RWPE1 (cell line): ENCODE measurements around the gene NPIPB6.
A peak's percentile ranks its signal among the peaks of the same experiment; 100 is the strongest.
"Not testable (repeated sequence)": the region's sequence is repeated elsewhere in the genome, so short reads cannot be mapped to it uniquely, and the experiment has no call there.

Experiments
- CTCF ChIA-PET: fragments of 350-600 bp; sonication (Branson Sonifier 250); formaldehyde crosslinking; extraction: SDS; loops from one replicate; lab custom pipeline; 2021; lab: Yijun Ruan, JAX
- POLR2A ChIA-PET: fragments of 400-600 bp; formaldehyde crosslinking; extraction: SDS; loops from one replicate; lab custom pipeline; 2020; ENCODE audit warnings: antibody characterized with exemption; ENCODE audit not compliant: low non-redundant PET; lab: Yijun Ruan, JAX
- DNase-seq: peaks from one replicate; pipeline ENCODE4 v3.0.0; 2012; ENCODE audit warnings: low spot score
- H3K27ac ChIP-seq: fragments of 450-650 bp; 2 replicates; pipeline ENCODE4 v1.5.1; 2017

The NPIPB6 gene

DNA sequence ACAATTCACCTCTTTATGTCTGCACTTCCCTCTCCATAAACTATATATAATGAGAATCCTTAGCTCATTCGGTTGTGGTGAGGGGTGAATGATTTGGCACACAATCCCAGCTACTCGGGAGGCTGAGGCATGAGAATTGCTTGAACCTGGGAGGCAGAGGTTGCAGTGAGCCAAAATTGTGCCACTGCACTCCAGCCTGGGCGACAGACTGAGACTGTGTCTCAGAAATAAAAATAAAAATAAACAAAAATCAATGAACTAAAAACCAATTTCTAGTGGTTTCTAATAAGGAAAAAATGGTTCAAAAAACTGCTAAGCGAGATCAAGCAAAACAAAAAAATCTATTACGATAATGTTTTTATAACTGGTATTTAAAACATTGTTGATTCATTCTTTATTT lies at the start of gene NPIPB6:
NPIPB6 (minus strand) TSS at position 101 of the 400 bp plus-strand sequence. CDS start 686 bp downstream, outside the sequence.
- POLR2A ChIA-PET, DNase-seq, CTCF ChIA-PET: not testable (repeated sequence)
- peak within 1 kb of the TSS; percentile 55; the same call in 1 of the 2 replicates for H3K27ac ChIP-seq

GRCh38 chr16:28403220-28404072 lies 40.1 kb upstream of the NPIPB6 start, which contains the start of gene EIF3CL:
Gene EIF3CL, minus strand, starts transcription at chr16:28403841. Its CDS starts 223 bp downstream, at chr16:28403618.
- DNase-seq, CTCF ChIA-PET, POLR2A ChIA-PET, H3K27ac ChIP-seq: not testable (repeated sequence)

DNA sequence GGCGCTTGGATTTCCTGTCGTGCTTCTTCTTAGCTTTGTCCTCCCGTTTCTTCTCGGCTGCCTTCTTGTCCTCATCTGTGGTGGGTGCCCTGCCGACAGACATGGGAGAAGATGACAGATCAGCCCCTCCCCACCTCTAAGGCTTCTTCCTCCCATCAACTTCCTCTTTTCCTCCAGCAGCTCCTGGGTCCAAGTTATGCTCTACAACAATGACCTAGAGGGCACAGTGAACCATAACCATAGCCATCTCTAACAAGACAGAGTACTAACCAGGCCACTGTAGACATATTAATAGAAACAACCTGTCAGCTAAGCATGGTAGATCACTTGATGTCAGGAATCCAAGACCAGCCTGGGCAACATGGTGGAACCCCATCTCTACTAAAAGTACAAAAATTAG lies 28.7 kb upstream of the NPIPB6 start:
- DNase-seq, POLR2A ChIA-PET, H3K27ac ChIP-seq, CTCF ChIA-PET: not testable (repeated sequence)

DNA sequence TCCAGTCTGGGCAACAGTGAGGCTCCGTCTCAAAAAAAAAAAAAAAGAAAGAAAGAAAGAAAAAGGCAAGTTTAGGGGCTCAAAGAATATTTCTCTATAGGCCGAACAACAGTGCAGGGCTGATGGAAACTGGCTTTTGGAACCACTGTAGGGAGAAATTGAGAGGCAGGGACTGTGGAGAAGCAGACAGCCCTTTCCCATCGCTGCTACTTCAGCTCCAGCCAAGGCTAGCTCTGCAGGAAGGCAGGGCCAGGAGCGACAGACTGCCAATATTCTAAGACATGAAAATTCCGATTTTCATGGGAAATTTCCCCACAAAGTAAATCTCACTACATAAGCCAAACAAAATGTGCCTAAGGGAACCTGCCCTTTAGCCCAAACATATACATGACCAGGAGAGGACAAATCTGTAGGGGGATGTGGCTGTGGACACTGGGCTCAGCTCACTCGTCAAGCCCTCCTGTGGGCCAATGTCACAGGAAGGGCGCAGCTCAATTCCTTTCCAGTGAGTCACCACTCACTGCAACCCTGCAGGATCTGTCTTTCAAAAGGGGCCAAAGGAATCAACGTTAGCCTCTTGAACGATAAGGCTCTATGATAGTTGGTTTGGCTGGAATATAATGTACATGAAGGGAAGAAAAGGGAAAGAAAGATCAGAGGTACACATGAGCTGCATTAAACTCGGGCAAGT lies 19.0 kb upstream of the NPIPB6 start:
- CTCF ChIA-PET, H3K27ac ChIP-seq, DNase-seq, POLR2A ChIA-PET: not testable (repeated sequence)

DNA sequence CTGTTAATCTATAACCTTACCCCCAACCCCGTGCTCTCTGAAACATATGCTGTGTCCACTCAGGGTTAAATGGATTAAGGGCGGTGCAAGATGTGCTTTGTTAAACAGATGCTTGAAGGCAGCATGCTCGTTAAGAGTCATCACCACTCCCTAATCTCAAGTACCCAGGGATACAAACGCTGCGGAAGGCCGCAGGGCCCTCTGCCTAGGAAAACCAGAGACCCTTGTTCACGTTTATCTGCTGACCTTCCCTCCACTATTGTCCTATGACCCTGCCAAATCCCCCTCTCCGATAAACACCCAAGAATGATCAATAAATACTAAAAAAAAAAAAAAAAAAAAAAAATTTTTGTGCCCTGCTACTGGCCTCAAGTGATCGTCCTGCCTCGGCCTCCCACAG lies 14.5 kb upstream of the NPIPB6 start:
- CTCF ChIA-PET, POLR2A ChIA-PET, DNase-seq, H3K27ac ChIP-seq: not testable (repeated sequence)

DNA sequence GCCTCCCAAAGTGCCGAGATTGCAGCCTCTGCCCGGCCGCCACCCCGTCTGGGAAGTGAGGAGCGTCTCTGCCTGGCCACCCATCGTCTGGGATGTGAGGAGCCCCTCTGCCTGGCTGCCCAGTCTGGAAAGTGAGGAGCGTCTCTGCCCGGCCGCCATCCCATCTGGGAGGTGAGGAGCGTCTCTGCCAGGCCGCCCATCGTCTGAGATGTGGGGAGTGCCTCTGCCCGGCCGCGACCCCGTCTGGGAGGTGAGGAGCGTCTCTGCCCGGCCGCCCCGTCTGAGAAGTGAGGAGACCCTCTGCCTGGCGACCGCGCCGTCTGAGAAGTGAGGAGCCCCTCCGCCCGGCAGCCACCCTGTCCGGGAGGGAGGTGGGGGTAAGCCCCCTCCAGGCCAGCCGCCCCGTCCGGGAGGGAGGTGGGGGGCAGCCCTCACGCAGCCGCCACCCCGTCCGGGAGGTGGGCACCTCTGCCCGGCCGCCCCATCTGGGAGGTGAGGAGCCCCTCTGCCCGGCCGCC lies 13.9 kb upstream of the NPIPB6 start:
- DNase-seq, H3K27ac ChIP-seq, POLR2A ChIA-PET, CTCF ChIA-PET: not testable (repeated sequence)

DNA sequence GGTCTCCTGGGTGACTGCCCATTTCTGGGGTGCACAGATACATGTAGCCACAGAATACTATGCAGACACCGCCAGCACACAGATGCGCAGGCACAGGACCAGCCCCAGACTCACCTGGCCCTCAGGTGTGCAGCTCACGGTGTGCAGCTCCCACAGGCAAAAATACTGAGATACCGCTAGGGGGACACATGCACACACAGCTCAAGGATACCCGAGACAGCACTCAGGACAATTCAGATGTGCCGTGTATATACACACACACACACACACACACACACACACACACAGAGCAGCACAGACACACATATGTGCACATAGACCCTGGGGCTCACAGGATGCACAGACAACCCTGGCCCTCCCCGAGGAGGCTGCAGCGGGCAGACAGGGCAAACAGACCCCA lies 11.8 kb upstream of the NPIPB6 start:
- H3K27ac ChIP-seq, DNase-seq, POLR2A ChIA-PET, CTCF ChIA-PET: not testable (repeated sequence)

DNA sequence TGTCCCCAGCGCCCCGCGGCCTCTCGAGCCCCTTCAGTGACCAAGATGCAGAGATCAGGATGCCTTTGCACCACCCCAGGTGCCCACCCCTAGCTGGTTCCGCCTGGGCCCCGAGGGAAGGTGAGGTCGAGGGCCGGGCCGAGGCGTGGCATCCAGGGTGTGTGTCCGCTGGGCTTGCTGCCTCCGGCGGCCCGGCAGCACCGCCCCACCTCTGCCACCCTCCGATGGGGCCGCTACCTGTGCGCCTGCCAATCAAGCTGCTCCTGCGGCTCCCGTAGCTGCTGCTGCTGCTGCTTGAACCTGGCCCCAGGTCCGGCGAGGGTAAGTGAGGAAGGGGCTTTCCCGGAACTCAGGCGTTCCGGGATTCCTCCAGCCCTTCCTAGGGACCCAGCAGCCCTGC lies 11.0 kb upstream of the NPIPB6 start:
- POLR2A ChIA-PET, CTCF ChIA-PET, DNase-seq, H3K27ac ChIP-seq: not testable (repeated sequence)

DNA sequence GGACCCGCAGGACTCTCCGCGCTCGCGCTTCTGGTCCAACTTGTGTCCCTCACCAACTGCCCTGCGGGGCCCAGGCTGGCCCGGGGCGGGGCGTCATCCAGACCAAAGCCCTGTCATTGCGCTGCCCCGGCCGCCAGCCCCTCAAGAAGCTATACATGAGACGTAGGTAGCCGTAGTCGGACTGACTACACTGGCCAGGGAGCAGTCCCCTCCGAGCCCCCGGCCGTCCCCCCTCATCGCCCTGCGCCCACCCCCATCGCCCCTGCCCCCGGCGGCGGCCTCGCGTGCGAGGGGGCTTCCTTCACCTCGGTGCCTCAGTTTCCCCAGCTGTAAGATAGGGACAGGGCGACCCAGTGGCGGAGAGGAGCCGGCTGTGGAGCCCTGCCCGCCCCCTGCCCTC lies 4.6 kb upstream of the NPIPB6 start:
- H3K27ac ChIP-seq, POLR2A ChIA-PET, DNase-seq, CTCF ChIA-PET: not testable (repeated sequence)

- POLR2A ChIA-PET, H3K27ac ChIP-seq, DNase-seq, CTCF ChIA-PET: not testable (repeated sequence)
Observed at GRCh38 chr16:28364268-28365173, 1.2 kb upstream of the NPIPB6 start.

DNA sequence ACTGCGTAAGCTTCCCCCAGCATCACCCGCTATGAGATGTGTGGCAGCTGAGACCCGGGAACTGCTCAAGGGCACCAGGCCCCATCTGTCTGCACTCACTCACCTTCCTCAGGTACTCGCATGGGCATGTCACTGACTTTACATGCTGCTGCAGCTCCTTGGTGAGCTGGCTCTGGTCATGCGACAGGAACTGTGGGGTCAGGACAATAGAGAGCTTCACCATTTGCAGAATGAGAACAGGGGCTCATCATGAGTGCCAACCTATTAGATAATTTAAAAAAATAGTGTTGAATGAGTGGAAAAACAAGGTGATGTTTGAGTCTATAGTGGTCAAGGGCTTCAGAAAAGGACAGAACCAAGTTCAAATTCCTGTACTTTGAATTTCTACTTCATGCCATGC lies 708 bp downstream of the NPIPB6 start:
- DNase-seq, CTCF ChIA-PET, POLR2A ChIA-PET: not testable (repeated sequence)
- peak overlapping the region; percentile 55; the same call in 1 of the 2 replicates for H3K27ac ChIP-seq

DNA sequence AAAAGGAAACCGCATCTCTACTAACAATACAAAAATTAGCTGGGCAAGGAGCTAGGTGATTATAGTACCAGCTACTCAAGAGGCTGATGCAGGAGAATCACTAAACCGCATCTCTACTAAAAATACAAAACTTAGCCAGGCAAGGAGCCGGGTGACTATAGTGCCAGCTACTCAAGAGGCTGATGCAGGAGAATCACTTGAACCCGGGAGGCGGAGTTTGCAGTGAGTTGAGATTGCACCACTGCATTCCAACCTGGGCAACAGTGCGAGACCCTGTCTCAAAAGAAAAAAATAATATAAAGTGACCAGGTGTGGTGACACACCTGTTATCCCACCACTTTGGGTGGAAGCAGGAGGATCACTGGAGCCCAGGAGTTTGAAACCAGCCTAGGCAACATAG lies 25.1 kb downstream of the NPIPB6 start:
- DNase-seq, H3K27ac ChIP-seq, POLR2A ChIA-PET, CTCF ChIA-PET: not testable (repeated sequence)

GRCh38 chr16:28336940-28337710 lies 26.2 kb downstream of the NPIPB6 start:
- H3K27ac ChIP-seq, CTCF ChIA-PET, POLR2A ChIA-PET, DNase-seq: not testable (repeated sequence)

DNA sequence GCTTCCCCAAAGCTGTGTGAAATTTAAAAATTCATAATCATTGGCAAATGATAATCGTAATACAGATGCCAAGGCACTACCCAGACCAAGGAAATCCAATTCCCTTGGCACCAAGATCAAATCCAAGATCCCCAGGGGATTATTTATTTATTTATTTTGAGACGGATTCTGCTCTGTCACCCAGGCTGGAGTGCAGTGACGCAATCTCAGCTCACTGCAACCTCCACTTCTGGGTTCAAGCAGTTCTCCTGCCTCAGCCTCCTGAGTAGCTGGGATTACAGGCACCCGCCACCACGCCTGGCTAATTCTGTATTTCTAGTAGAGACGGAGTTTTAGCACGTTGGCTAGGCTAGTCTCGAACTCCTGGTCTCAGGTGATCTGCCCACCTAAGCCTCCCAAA lies 27.6 kb downstream of the NPIPB6 start:
- H3K27ac ChIP-seq, DNase-seq, POLR2A ChIA-PET, CTCF ChIA-PET: not testable (repeated sequence)

GRCh38 chr16:28332632-28333031 lies 30.7 kb downstream of the NPIPB6 start:
- DNase-seq, POLR2A ChIA-PET, CTCF ChIA-PET, H3K27ac ChIP-seq: not testable (repeated sequence)

DNA sequence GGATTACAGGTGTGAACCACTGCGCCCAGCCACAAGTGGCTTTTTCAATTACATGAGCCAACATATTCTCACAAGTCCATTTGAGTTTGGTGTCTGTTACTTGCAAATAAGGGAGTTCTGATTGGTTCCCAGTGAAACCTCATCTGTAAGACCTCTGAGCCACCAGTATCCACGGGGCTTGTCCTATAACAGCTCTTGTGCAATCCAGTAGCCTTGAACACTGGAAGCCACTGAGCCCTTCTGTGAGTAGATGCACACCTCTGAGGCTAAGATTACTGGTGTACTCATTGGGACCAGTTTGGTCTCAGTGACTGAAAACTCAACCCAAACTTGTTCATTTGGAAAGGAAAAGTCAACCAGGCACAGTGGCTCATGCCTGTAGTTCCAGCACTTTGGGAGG lies 32.3 kb downstream of the NPIPB6 start:
- H3K27ac ChIP-seq, POLR2A ChIA-PET, DNase-seq, CTCF ChIA-PET: not testable (repeated sequence)
